NCI-H82 treated with DMSO at 0.1 percent for 48 hours (cell line): ENCODE measurements around the gene GPR143.
"Not testable (repeated sequence)": the region's sequence is repeated elsewhere in the genome, so short reads cannot be mapped to it uniquely, and the experiment has no call there.

Experiments used
- DNase-seq: peaks from one replicate; lab custom pipeline; 2025; ENCODE audit not compliant: unreplicated experiment; lab: John Stamatoyannopoulos, UW

GPR143 gene

GRCh38 chrX:9770319-9770718, 4.7 kb upstream of the GPR143 start:
- no peak for DNase-seq

DNA sequence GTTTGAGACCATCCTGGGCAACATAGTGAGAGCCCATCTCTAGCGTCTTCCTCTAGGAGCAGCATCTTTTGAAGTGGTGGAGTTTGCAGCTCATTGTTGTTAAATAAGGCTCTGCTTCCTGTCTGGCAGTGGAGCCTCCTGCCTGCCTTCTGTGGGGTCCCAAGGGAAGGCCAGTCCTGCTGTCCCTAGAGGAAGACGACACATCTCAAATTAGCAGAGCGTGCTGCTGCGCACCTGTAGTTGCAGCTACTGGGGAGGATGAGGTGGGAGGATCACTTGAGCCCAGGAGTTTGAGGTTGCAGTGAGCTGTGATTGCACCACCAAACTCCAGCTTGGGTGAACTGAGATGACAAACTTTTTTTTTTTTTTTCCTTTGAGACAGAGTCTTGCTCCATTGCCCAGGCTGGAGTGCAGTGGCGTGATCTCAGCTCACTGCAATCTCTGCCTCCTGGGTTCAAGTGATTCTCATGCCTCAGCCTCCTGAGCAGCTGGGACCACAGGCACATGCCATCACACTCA, 2.7 kb upstream of the GPR143 start:
- not testable (repeated sequence) for DNase-seq

- peak; percentile 0 for DNase-seq
Measured at GRCh38 chrX:9767375-9767774, 1.7 kb upstream of the GPR143 start.

- DNase-seq, result no peak
Measured at GRCh38 chrX:9765072-9765736, 443 bp downstream of the GPR143 start.

DNA sequence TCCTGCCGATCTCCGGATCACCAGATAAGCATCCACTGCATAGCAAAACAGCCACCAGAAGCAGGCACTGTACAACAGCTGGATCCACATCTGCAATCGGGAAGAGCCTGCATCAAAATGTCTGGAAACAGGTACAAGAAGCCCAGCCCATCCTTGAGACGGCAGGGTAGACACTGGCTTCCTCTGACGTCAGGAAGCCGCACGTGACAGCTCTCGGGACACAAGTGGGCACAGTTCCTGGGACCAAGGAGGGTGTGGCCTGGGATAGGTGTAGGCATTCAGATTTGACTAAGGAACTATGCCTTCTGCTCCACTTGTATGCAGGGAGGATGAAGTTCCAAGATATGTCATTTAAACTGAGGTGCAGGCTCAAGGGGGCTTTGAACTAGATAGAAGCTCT, 6.3 kb downstream of the GPR143 start:
- DNase-seq, result no peak

- no peak for DNase-seq
Measured at GRCh38 chrX:9758021-9758638, 7.5 kb downstream of the GPR143 start.

DNA sequence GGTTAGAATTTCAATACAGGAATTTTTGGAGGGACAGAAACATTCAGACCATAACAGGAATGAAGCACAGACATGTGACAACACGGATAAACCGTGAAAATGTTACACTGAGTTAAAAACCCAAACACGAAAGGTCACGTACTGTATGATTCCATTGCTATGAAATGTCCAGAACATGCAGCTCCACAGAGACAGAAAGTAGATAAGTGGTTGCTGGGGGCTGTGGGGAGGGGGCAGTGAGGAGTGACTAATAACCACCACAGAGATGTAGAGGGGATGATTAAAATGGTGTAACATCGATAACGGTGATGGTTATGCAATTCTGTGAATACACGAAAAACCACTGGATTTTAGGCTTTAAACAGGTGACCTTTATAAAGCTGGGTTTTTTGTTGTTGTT, 8.3 kb downstream of the GPR143 start:
- DNase-seq, result no peak

DNA sequence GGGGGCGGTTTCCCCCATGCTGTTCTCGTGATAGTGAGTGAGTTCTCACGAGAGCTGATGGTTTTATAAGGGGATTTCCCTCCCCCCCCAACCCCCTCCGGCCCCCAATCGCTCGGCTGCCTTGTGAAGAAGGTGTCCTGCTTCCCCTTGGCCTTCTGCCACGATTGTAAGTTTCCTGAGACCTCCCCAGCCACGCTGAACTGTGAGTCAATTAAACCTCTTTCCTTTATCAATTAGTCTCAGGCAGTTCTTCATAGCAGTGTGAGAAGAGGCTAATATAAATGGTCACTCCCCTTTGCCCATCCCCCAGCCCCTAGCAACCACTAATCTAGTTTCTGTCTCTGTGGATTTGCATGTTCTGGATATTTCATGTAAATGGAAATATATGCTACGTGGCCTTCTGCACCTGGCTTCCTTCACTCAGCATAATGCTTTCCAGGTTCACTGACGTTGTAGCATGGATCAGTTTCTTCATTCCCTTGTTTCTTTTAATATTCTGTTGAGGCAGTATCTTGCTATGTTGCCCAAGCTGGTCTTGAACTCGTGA, 16.4 kb downstream of the GPR143 start:
- no peak for DNase-seq

DNA sequence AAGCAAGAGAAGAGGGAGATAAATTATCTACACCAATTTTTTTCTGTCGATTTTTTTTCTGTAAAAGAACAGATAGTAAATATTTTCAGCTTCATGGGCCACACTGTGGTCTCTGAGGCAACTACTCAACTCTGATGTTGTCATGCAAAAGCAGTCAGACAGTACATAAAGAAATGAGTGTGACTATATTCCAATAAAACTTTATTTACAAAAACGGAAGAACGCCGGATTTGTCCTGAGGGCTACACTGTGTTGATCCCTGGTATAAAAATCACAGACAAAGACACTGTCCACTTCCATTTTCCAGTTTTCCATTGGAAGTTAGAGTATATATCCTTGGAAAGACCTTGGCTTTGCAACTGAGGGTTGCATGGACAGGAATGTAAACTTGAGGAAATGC, 18.0 kb downstream of the GPR143 start:
- no peak for DNase-seq

DNA sequence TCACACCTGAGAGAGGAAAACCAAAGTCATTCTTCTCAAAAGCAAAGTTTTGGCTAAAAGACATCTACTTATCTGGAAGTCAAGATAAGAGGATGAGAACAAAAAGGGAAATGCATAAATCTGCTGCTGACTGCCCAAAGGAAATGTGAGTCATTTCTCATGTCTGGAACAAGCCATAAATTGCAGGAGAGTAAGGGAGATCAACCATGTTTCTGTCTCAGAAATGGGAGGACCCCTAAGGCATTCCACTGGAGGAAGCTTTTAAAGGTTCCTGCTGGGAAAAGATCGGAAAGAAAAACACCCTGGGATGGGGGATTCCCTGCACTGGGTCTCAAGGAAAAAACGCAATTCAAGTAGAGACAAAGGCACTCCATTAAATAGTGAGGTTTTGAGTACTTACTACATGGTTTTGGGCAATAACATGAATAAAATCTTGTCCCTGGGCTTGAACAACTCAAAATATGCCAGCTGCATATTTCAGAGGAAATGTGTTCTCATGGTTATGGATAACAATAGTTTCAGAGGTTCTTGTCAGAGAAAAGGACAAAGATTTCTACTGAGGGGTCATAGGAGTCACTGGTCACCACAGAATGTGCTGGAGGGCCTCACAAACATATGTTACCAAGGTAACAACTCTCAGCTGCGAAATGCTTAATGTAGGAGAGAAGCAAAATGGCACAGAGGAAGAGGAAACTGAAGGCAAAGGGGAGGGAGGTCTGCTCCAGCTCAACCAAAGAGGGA, 19.3 kb downstream of the GPR143 start:
- DNase-seq, result no peak

DNA sequence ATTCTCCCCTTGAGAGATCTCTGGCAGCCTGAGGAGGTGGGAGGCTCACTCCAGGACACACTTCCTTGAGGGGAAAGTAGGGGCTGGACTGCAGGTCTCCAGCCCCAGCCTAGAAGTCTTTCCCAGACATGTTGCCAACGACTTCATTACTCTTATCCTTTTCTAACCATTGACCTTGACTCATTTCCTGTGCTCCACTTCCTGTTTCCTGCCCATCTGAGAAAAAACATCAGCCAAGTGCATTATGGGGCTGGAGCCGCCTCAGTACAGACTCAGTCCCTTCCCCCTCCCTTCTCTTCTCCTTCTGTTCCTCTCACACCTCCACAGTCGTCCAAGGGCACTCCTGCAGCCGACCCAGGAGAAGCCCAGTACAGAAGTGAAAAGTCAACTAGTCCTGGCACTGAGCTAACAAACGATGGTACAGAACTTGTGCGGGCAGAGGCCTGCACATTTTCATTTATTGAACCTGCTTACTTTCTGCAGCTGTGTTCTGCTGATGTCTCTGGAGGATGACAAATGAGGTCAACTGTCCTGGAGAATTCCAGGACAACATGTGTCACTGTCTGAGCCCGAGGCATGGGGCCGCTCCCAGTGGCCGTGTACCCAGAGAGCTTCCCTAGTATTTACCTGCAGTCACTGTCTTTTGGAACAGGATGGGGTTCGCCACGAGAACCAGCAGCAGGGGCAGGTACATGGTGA, 20.1 kb downstream of the GPR143 start:
- DNase-seq, result no peak

DNA sequence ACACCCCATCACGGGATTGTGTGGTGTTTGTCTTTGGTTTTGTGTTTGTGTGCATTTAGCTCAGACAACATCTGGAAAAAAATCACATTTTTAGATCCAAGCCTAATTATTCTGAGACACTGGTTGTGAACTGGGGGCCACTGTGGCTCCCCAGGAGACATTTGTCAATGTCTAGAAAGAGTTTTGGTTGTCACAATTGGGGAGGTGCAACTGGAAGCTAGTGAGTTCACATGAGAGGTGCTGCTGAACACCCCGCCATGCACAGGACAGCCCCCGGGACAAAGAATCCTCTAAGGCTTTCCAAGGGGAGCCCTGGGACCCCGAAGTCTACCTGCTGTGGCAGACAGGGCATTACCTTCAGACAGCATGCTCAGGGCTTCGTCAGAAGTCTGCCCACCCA, 26.5 kb downstream of the GPR143 start:
- DNase-seq, result no peak

- DNase-seq, result no peak
Measured at GRCh38 chrX:9738151-9738550, 27.5 kb downstream of the GPR143 start.

DNA sequence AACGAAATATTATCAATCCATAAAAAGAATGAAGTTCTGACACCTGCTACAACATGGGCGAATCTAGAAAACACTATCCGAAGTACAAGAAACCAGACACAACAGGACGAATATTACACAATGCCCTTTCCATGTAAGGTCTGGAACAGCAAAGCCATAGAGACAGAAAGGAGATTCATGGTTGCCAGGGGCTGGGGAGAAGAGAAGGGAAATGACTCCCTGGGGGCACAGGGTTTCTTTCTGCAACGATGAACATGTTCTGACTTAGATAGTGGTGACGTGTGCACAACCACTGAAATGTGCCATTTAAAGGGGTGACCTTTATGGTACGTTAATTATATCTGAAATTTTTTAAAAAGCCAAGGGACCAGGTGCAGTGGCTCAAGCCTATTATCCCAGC, 28.3 kb downstream of the GPR143 start:
- no peak for DNase-seq

DNA sequence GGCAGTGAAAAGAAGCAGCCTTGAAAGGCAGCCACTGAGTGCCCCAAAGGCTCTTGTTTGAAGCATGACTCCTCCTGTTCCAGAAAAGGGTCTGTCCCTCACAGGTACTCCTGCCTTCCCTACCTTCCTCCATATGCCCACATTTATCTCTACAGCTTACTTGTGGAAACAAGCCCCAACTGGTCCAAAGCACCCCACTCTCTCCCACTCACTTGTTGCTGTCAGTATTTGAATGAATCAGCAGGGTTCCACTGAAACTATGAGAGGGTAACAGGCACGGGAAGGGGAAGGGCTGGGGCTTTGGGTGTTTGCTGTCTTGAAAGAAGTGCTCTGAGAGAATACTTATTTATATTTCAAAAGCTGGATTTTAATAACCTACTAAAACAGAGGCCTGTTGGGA, 34.9 kb downstream of the GPR143 start:
- DNase-seq, result no peak

DNA sequence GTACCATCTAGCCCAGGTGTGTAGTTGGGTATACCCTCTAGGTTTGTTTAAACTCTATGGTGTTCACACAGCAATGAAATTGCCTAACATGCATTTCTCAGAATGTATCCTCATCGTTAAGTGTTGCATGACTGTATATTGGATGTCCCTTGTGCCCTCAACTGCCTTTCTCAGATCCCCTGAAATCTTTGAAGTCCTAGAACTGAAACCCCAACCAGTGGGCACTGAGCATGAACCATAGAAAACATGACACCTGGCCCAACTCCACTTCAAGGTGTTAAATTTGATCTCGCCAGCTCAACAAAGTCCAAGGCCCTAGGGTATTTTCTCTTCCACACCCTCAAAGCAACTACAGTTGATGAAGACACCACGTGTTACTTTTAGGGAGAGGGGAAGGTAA, 35.6 kb downstream of the GPR143 start:
- DNase-seq, result no peak

DNA sequence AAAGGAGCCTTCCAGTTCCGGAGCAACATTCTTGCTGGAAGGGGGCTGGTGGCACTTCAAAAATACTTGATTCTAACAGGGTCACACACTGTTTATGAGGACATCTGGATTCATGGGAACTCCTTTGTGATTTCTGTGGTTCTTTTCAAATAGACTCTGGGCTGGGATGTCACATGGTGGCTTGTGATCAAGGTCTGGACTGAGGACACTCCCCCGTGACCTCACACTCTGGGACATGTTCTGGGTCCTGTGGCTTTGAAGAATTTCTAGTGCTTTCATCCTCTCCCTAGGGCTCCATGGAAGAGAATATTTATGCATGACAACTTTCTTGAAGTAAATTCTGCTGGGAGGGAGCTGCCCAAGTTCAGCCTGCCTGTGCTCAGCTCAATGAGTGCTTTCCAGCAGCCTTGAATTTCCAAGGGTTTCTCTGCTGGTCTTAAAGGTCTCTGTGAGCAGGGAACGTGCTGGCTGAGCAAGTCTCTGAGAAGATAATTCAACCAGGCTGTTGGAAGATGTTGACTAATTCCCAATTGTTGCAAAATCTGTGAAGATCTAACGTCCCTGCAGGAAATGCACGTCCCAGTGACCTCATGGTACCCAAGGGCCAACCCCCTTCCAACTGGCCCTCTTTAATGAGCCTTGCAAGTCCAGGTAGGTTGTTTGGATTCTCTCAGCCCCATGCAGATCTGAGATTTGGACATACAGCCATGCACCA, 36.3 kb downstream of the GPR143 start:
- no peak for DNase-seq

- DNase-seq, result no peak
Measured at GRCh38 chrX:9728261-9728660, 37.4 kb downstream of the GPR143 start.

DNA sequence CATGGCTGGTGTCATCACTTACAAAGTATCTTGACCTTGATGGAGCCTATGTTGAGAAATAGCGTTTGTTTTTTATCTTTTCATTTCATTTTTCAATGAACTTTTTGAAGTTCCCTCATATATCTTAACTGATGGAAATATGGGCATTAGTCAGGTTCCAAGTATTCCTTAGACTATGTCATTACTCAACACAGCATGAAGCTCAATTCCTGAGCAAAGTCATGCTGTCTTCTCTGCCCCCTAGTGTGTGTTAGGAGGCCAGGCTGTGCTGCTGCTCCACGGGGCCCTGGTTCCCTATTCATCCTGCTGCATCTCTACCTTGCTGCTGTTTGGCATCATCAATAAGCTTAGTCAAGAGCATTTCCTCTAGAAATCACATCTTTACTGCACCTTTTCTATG, 40.9 kb downstream of the GPR143 start:
- DNase-seq, result no peak

DNA sequence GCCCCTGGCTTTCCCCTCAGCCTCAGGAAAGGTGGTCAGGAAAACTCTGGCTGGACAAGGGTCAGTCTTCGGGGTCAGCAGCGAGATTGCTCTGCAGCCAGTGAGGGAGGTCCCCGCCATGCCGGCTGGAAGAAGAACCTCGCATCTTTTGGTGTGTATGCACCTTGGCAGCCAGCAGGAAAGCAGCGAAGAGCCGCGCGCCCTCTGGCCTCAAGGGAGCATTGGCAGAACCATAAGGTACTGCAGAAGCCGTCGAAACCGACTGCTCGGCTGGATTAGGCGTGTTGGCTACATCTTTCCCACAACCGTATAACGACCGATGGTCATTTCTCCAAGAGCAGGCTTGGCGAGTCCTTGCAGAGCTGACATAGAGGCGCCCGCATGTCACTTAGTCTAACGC, 48.3 kb downstream of the GPR143 start:
- DNase-seq, result no peak

GRCh38 chrX:9710332-9710731, 55.3 kb downstream of the GPR143 start:
- no peak for DNase-seq
